ENCODE data around the gene HMCN1.
"Not testable (repeated sequence)": the region's sequence is repeated elsewhere in the genome, so short reads cannot be mapped to it uniquely, and the experiment has no call there.

HMCN1 gene

GRCh38 chr1:185886046-185886445 lies 151.9 kb downstream of the HMCN1 start:
- no peak overlapping the region for H3K27ac ChIP-seq (ENCODE audit: low read depth, low read length)
- H3K4me3 ChIP-seq (ENCODE audit: insufficient read depth, low read length, poor library complexity, severe bottlenecking) = no peak overlapping the region
- no peaks in the 10 kb centered on the region for H3F3A ChIP-seq (ENCODE audit: insufficient read depth)
- no peak overlapping the region for H2AFZ ChIP-seq (ENCODE audit: low read depth, low read length, severe bottlenecking)
- no peaks in the 10 kb centered on the region for H4K20me1 ChIP-seq (ENCODE audit: low read depth, low read length)
- H3K9ac ChIP-seq (ENCODE audit: low read length) = no peak overlapping the region
- TF ChIP-seq CTCF (IDR thresholded peaks at IDR 0.05; ENCODE audit: insufficient read depth, low read length, poor library complexity, severe bottlenecking) (no peak), EZH2phosphoT487 (conservative IDR thresholded peaks at IDR 0.05; ENCODE audit: low read length) (no peak)
- no peaks in the 10 kb centered on the region for H3K36me3 ChIP-seq (ENCODE audit: low read length)
- H3K4me2 ChIP-seq (ENCODE audit: low read depth, low read length, poor library complexity, severe bottlenecking) = no peak overlapping the region
- H3K9me2 ChIP-seq (replicated peaks; ENCODE audit: insufficient read depth, low read length) = no peaks in the 10 kb centered on the region
- H3K79me2 ChIP-seq (ENCODE audit: insufficient read depth, low read length) = no peaks in the 10 kb centered on the region
- H3K27me3 ChIP-seq (ENCODE audit: low read length) = no peaks in the 10 kb centered on the region
- H3K9me3 ChIP-seq (ENCODE audit: insufficient read depth, low read length) = no peaks in the 10 kb centered on the region

GRCh38 chr1:185886671-185887070 lies 152.5 kb downstream of the HMCN1 start:
- Histone ChIP-seq H3K4me3 (ENCODE audit: insufficient read depth, low read length, poor library complexity, severe bottlenecking) (no peak overlapping the region), H3K27me3 (ENCODE audit: low read length) (no peaks in the 10 kb centered on the region), H3K36me3 (ENCODE audit: low read length) (no peaks in the 10 kb centered on the region), H3K9me3 (ENCODE audit: insufficient read depth, low read length) (no peaks in the 10 kb centered on the region), H2AFZ (ENCODE audit: low read depth, low read length, severe bottlenecking) (no peak overlapping the region), H3K4me2 (ENCODE audit: low read depth, low read length, poor library complexity, severe bottlenecking) (no peak overlapping the region), H3K9ac (ENCODE audit: low read length) (no peak overlapping the region), H3F3A (ENCODE audit: insufficient read depth) (no peaks in the 10 kb centered on the region), H3K27ac (ENCODE audit: low read depth, low read length) (no peak overlapping the region), H3K79me2 (ENCODE audit: insufficient read depth, low read length) (no peaks in the 10 kb centered on the region), H4K20me1 (ENCODE audit: low read depth, low read length) (no peaks in the 10 kb centered on the region), H3K9me2 (replicated peaks; ENCODE audit: insufficient read depth, low read length) (no peaks in the 10 kb centered on the region)
- TF ChIP-seq EZH2phosphoT487 (conservative IDR thresholded peaks at IDR 0.05; ENCODE audit: low read length) (no peak), CTCF (IDR thresholded peaks at IDR 0.05; ENCODE audit: insufficient read depth, low read length, poor library complexity, severe bottlenecking) (no peak)

GRCh38 chr1:185892831-185893403 lies 158.7 kb downstream of the HMCN1 start:
- not testable (repeated sequence) for H3K36me3 ChIP-seq (ENCODE audit: low read length); H3K79me2 ChIP-seq (ENCODE audit: insufficient read depth, low read length); H3K4me3 ChIP-seq (ENCODE audit: insufficient read depth, low read length, poor library complexity, severe bottlenecking); H2AFZ ChIP-seq (ENCODE audit: low read depth, low read length, severe bottlenecking); H3K9ac ChIP-seq (ENCODE audit: low read length); H3K27ac ChIP-seq (ENCODE audit: low read depth, low read length); H3K27me3 ChIP-seq (ENCODE audit: low read length); H3F3A ChIP-seq (ENCODE audit: insufficient read depth); H3K9me2 ChIP-seq (replicated peaks; ENCODE audit: insufficient read depth, low read length); H3K4me2 ChIP-seq (ENCODE audit: low read depth, low read length, poor library complexity, severe bottlenecking); H3K9me3 ChIP-seq (ENCODE audit: insufficient read depth, low read length); H4K20me1 ChIP-seq (ENCODE audit: low read depth, low read length)

GRCh38 chr1:185894791-185895190 lies 160.6 kb downstream of the HMCN1 start:
- no peaks in the 10 kb centered on the region for H3K9me3 ChIP-seq (ENCODE audit: insufficient read depth, low read length)
- H3K9me2 ChIP-seq (replicated peaks; ENCODE audit: insufficient read depth, low read length) = no peaks in the 10 kb centered on the region
- TF ChIP-seq CTCF (IDR thresholded peaks at IDR 0.05; ENCODE audit: insufficient read depth, low read length, poor library complexity, severe bottlenecking) = no peak
- no peak overlapping the region for H3K4me3 ChIP-seq (ENCODE audit: insufficient read depth, low read length, poor library complexity, severe bottlenecking)
- no peaks in the 10 kb centered on the region for H3K27me3 ChIP-seq (ENCODE audit: low read length)
- no peaks in the 10 kb centered on the region for H3F3A ChIP-seq (ENCODE audit: insufficient read depth)
- no peak overlapping the region for H3K9ac ChIP-seq (ENCODE audit: low read length)
- H3K36me3 ChIP-seq (ENCODE audit: low read length) = no peaks in the 10 kb centered on the region
- no peaks in the 10 kb centered on the region for H4K20me1 ChIP-seq (ENCODE audit: low read depth, low read length)
- H3K27ac ChIP-seq (ENCODE audit: low read depth, low read length) = no peak overlapping the region
- no peak overlapping the region for H2AFZ ChIP-seq (ENCODE audit: low read depth, low read length, severe bottlenecking)
- H3K79me2 ChIP-seq (ENCODE audit: insufficient read depth, low read length) = no peaks in the 10 kb centered on the region
- H3K4me2 ChIP-seq (ENCODE audit: low read depth, low read length, poor library complexity, severe bottlenecking) = no peak overlapping the region
